Lower leg skin (tissue), 4 donors: ENCODE data around the gene ICA1. TPM values are rescaled to one million over a fixed set of nuclear protein-coding genes. Genes with fewer than 3 reads are reported as not detected.
"Not testable (repeated sequence)": the region's sequence is repeated elsewhere in the genome, so short reads cannot be mapped to it uniquely, and the experiment has no call there.

Source experiments
- DNase-seq, 2 donors: peaks; one replicate each; pipeline ENCODE4 v3.0.0-alpha.2; 2019; ENCODE audit warnings: low spot score in 2 of 2
- H3K4me3 ChIP-seq: fragments of 200-600 bp; sonication (generic); 2 replicates; pipeline ENCODE4 v1.5.1; 2017; ENCODE audit warnings: mild to moderate bottlenecking, low read depth; ENCODE audit not compliant: poor library complexity, severe bottlenecking
- POLR2A ChIP-seq, 2 donors: fragments of 450-650 bp; IDR thresholded peaks; one replicate each; pipeline ENCODE4 v1.6.1; 2016 to 2017; ENCODE audit warnings: antibody characterized with exemption in 2 of 2, mild to moderate bottlenecking in 1 of 2, moderate library complexity in 1 of 2
- WGBS, 2 donors: methylation state at CpG; one replicate each; pipeline ENCODE4 v1.1.5; 2018; 5-methylcytosine and 5-hydroxymethylcytosine counted together
- intact Hi-C: fragments of 100-400 bp; cut with DNase I; formaldehyde crosslinking; loops from one replicate; pipeline ENCODE4 v1.15.0; 2023; ENCODE audit warnings: low total_unique reads
- total RNA-seq, 4 donors: library from RNA; depleted of rRNA; stranded (reverse); fragments of >200 nt; gene quantifications; one replicate each; pipeline ENCODE4 v1.1.0, GENCODE V29; 2016
- TF ChIP-seq, protein P1 (sequence below), 3 donors: fragments of 450-650 bp; IDR thresholded peaks; one replicate each; pipeline ENCODE4 v1.5.1; 2016; ENCODE audit warnings: antibody characterized with exemption in 3 of 3, mild to moderate bottlenecking in 3 of 3, moderate library complexity in 2 of 3

Gene ICA1
- total RNA-seq, result 10 to 100 TPM; 12.8 to 33.6 (median 18.4) TPM

DNA sequence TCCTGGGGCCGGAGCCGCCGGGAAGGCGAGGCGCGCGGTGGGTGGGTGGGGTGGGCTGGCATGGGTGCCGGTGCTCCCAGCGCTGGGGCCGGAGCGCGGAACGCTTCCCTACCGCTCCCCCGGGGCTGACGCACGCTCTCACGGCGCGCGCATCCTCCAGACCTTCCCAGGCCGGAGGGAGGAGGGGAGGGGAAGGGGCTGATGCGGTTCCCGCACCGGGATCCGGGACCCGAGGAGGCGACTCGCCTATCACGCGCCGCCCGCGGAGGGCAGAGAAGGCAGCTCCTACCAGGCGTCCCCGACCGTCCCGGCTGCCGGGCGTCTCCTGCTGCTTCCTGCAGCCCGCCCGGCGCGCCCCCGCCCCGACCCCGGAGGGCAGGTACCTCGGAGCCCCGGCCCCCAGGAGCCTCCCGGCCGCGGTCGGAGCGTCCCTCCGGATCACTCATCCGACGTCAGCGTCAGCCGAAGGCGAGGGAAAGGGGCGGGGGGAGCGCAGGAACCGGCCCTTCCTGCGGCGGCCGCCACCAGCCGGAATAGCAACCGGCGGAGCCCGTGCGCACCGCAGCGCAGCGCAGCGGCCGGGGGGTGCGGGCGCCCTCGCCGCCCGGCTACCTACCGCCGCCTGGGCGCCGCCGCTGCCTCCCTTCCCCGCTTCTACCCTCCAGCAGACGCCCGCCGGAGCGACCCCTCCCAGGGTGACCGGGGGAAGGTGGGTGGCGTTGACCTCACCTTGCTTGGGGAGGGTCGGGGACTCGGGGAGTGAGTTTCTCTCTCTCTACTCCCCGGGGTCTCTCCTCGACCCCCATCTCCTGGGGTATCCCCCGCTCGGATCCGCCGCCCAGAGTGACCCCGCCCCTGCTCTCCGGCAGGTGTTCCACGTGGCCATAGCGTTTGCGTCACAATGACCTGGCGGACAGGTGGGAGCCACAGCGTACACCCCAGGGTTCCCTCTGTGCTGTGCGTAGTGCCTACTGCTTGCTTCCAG is at the start of gene ICA1:
Gene ICA1, minus strand, starts transcription at position 457 of the 985 bp plus-strand sequence. CDS start 26,241 bp downstream, outside the sequence.
- peak within 1 kb of the TSS; percentile 56 for H3K4me3 ChIP-seq
- TF ChIP-seq, protein P1, sequence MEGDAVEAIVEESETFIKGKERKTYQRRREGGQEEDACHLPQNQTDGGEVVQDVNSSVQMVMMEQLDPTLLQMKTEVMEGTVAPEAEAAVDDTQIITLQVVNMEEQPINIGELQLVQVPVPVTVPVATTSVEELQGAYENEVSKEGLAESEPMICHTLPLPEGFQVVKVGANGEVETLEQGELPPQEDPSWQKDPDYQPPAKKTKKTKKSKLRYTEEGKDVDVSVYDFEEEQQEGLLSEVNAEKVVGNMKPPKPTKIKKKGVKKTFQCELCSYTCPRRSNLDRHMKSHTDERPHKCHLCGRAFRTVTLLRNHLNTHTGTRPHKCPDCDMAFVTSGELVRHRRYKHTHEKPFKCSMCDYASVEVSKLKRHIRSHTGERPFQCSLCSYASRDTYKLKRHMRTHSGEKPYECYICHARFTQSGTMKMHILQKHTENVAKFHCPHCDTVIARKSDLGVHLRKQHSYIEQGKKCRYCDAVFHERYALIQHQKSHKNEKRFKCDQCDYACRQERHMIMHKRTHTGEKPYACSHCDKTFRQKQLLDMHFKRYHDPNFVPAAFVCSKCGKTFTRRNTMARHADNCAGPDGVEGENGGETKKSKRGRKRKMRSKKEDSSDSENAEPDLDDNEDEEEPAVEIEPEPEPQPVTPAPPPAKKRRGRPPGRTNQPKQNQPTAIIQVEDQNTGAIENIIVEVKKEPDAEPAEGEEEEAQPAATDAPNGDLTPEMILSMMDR (IDR thresholded peaks at IDR 0.05), result no peak
- no peak for TF ChIP-seq POLR2A (IDR thresholded peaks at IDR 0.05)
- WGBS, 2 donors, result 1 to 3% methylated on average over 35 to 52 of the region's 109 CpGs
- intact Hi-C loops, result no loop called here
- DNase-seq, result peak; percentile 24 to 91

DNA sequence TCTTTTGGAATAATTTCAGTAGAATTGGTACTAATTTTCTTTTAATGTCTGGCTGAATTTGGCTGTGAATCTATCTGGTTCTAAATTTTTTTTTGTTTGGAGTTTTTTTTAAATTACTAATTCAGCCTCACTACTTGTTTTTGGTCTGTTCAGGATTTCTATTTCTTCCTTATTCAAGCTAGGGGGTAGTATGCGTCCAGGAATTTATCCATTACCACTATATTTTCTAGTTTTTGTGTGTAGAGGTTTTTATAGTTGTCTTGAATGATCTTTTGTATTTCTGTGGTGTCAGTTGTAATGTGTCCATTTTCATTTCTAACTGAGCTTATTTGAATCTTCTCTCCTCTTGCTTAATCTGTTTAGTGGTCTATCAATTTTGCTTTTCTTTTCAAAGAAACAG is 48.9 kb upstream of the ICA1 start:
- TF ChIP-seq, protein P1 (IDR thresholded peaks at IDR 0.05), result no peak
- TF ChIP-seq POLR2A (IDR thresholded peaks at IDR 0.05), result no peak
- intact Hi-C loops, result no loop called here
- 82 to 89% methylated on average over 1 of the region's 1 CpG for WGBS, 2 donors
- H3K4me3 ChIP-seq, result no peak overlapping the region
- no peak for DNase-seq

DNA sequence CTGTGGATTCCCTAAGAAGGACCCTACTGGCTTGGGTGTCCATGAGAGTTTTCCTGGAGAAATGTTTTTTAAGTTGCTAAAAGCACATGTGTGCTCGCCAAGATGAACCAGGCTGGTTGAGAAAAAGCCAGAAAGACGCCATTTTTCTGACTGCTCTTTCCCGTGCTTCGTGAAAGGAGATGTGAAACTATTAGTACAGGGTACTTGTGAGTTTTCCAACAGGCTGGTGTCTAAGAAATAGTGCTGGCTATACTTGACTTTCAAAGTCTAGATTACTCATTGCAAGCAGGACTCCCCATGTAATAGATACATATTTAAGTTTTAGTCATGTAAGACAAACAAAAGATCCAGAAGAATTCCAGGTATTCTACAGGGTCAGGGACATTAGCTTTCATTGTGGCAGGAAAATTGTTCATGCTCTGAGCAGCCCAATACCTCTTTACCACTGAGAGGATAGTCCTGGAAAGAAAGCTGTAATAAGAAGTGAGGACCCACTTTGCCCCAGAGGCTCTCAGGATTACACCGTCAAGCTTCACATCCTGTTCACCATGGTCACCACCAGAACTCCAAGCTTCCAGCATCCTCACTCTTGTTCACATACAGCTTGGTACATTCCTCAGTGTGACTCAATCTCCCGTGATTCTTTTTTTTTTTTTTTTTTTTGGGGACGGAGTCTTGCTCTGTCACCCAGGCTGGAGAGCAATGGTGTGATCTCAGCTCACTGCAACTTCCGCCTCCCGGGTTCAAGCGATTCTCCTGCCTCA is 43.8 kb upstream of the ICA1 start:
- WGBS, 2 donors, result 82 to 92% methylated on average over 10 of the region's 10 CpGs
- TF ChIP-seq POLR2A (IDR thresholded peaks at IDR 0.05), result no peak
- TF ChIP-seq, protein P1 (IDR thresholded peaks at IDR 0.05), result no peak
- intact Hi-C loops, result no loop called here
- no peak for DNase-seq
- no peak overlapping the region for H3K4me3 ChIP-seq

DNA sequence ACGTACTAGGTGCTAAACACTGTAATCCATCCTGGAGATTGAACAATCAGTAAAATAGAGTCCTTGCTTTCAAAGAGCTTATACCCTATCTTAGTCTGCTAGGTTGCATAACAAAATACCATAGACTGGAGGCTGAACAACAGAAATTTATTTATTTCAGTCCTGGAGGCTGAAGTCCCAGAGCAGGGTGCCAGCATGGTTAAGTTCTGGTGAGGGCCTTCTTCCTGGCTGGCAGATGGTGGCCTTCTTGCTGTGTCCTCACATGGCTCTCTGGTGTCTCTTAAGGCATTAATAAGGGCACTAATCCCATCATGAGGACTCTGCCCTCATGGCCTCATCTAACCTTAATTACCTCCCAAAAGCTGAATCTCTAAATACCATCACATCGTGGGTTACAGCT is 43.1 kb upstream of the ICA1 start:
- 45 to 80% methylated on average over 2 of the region's 2 CpGs for WGBS, 2 donors
- TF ChIP-seq, protein P1 (IDR thresholded peaks at IDR 0.05), result no peak
- TF ChIP-seq POLR2A (IDR thresholded peaks at IDR 0.05), result no peak
- DNase-seq, result no peak
- no peak overlapping the region for H3K4me3 ChIP-seq
- intact Hi-C loops, result no loop called here

DNA sequence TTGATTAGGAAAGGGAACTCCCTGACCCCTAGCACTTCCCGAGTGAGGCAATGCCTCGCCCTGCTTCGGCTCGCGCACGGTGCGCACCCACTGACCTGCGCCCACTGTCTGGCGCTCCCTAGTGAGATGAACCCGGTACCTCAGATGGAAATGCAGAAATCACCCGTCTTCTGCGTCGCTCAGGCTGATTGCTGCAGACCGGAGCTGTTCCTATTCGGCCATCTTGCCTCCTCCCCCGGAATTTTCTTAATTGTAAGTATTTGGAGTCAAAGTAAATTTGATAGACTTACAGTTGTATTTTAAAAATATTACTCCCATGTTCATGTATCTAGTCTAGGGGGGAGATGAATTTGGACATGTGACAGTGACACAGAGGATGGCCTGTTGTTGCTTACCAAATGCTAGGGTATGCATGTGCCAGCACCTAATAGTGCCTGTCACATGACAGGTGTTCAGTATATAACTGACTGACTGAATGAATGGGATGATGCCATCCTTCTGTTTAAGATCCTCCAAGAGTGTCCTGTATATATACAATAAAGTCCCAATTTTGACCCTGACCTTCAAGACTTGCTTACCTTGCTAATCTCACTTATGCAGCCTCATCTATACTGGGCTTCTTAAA is 42.0 kb upstream of the ICA1 start:
- 93 to 95% methylated on average over 8 to 16 of the region's 16 CpGs for WGBS, 2 donors
- TF ChIP-seq, protein P1 (IDR thresholded peaks at IDR 0.05), result no peak
- no peak for TF ChIP-seq POLR2A (IDR thresholded peaks at IDR 0.05)
- no peak for DNase-seq
- no peak overlapping the region for H3K4me3 ChIP-seq
- intact Hi-C loops, result no loop called here

DNA sequence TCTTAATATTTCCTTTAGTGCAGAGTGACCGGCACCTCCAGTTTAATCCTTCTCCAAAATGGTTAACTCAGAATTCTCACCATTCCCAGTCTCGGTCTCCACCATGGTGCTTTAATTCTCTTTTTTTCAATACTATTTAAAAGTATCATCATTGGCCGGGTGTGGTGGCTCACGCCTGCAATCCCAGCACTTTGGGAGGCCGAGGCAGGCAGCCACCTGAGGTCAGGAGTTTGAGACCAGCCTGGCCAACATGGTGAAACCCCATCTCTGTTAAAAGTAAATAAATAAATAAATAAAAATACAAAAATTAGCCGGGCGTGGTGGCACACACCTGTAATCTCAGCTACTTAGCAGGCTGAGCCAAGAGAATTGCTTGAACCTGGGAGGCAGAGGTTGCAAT is 35.1 kb upstream of the ICA1 start:
- DNase-seq, H3K4me3 ChIP-seq, intact Hi-C loops: not testable (repeated sequence)
- WGBS, 2 donors, result 93 to 94% methylated on average over 7 of the region's 7 CpGs
